Activated effector memory CD4-positive, alpha-beta T cell treated with Interleukin-2 at 50 U/mL for 16 hours (primary cell): ENCODE results near the gene POF1B.

Source experiments
- DNase-seq: peaks from one replicate; pipeline ENCODE4 v3.0.0-alpha.2; 2020

Gene POF1B

GRCh38 chrX:85243155-85243554 is 136.3 kb downstream of the POF1B start:
- no peak for DNase-seq
